Stimulated activated CD4-positive, alpha-beta T cell treated with anti-CD3 and anti-CD28 coated beads, Interleukin-12 subunit alpha, Interleukin-12 subunit beta, amount 100 ng/mL, for 4 hours (primary cell): ENCODE results near the gene BRAT1.

ENCODE experiments used
- DNase-seq: peaks from one replicate; pipeline ENCODE4 v3.0.0-alpha.2; 2020

Gene BRAT1

GRCh38 chr7:2559283-2559950 is 4.1 kb upstream of the BRAT1 start:
- DNase-seq, result no peak

GRCh38 chr7:2558629-2559282 is 3.4 kb upstream of the BRAT1 start, which contains the start of gene IQCE:
TSS of gene IQCE (plus strand) at chr7:2558979. CDS start at chr7:2559182, 203 bp downstream.
- peak; percentile 90 for DNase-seq

- no peak for DNase-seq
These were observed 638 bp downstream of the BRAT1 start for GRCh38 chr7:2554661-2555111.

- no peak for DNase-seq
These were observed 1.3 kb downstream of the BRAT1 start for GRCh38 chr7:2553831-2554581.

- no peak for DNase-seq
These were observed 2.2 kb downstream of the BRAT1 start for GRCh38 chr7:2553108-2553507.

GRCh38 chr7:2551418-2551817 is 3.9 kb downstream of the BRAT1 start:
- no peak for DNase-seq

GRCh38 chr7:2546776-2547586 is 8.3 kb downstream of the BRAT1 start:
- DNase-seq, result no peak

- no peak for DNase-seq
These were observed 9.4 kb downstream of the BRAT1 start for GRCh38 chr7:2545746-2546425.

- no peak for DNase-seq
These were observed 10.7 kb downstream of the BRAT1 start for GRCh38 chr7:2544541-2545188.

GRCh38 chr7:2542916-2543871 is 12.1 kb downstream of the BRAT1 start:
- no peak for DNase-seq

- DNase-seq, result no peak
These were observed 13.1 kb downstream of the BRAT1 start for GRCh38 chr7:2542011-2542915.

GRCh38 chr7:2541291-2542010 is 13.9 kb downstream of the BRAT1 start:
- no peak for DNase-seq

- DNase-seq, result no peak
These were observed 14.7 kb downstream of the BRAT1 start for GRCh38 chr7:2540641-2541051.

- no peak for DNase-seq
These were observed 15.2 kb downstream of the BRAT1 start for GRCh38 chr7:2540133-2540532.

- DNase-seq, result no peak
These were observed 16.1 kb downstream of the BRAT1 start for GRCh38 chr7:2539031-2539911.

- DNase-seq, result no peak
These were observed 17.1 kb downstream of the BRAT1 start for GRCh38 chr7:2537981-2538851.
